VCaP (cell line): ENCODE data around the gene NEO1.

Experiments used
- H3K27ac ChIP-seq: fragments of 450-650 bp; 2 replicates; pipeline ENCODE4 v1.5.1; 2017
- CTCF ChIP-seq: fragments of 450-650 bp; conservative IDR thresholded peaks from 2 replicates; pipeline ENCODE4 v1.5.1; 2017; ENCODE audit warnings: mild to moderate bottlenecking, moderate library complexity

NEO1 gene

GRCh38 chr15:73139744-73140553, 87.7 kb downstream of the NEO1 start:
- no peak overlapping the region for H3K27ac ChIP-seq
- TF ChIP-seq CTCF, result no peak

- TF ChIP-seq CTCF, result no peak
- no peak overlapping the region for H3K27ac ChIP-seq
Observed at GRCh38 chr15:73141216-73141900, 89.1 kb downstream of the NEO1 start.

- TF ChIP-seq CTCF, result no peak
Observed at GRCh38 chr15:73142802-73143762, 90.8 kb downstream of the NEO1 start.

GRCh38 chr15:73143763-73144155, 91.5 kb downstream of the NEO1 start:
- TF ChIP-seq CTCF, result no peak
- H3K27ac ChIP-seq, result no peak overlapping the region

More at GRCh38 chr15:73142802-73143762, 90.8 kb downstream of the NEO1 start:
- no peak overlapping the region for H3K27ac ChIP-seq

- H3K27ac ChIP-seq, result no peak overlapping the region
- TF ChIP-seq CTCF, result no peak
Observed at GRCh38 chr15:73146419-73146818, 94.2 kb downstream of the NEO1 start.

- H3K27ac ChIP-seq, result no peak overlapping the region
- no peak for TF ChIP-seq CTCF
Observed at GRCh38 chr15:73150831-73151230, 98.6 kb downstream of the NEO1 start.

- no peak overlapping the region for H3K27ac ChIP-seq
- no peak for TF ChIP-seq CTCF
Observed at GRCh38 chr15:73153024-73153423, 100.8 kb downstream of the NEO1 start.
